GM20431 (cell line): ENCODE results near the gene DLL1.

ENCODE experiments used
- in situ Hi-C: fragments of 300-500 bp; cut with MseI, MboI; formaldehyde crosslinking; loops from one replicate; pipeline ENCODE4 v1.15.0; 2020; ENCODE audit warnings: low sequenced_read_pairs; ENCODE audit not compliant: unreplicated experiment

The DLL1 gene

GRCh38 chr6:170296423-170296745, 5.5 kb upstream of the DLL1 start:
- in situ Hi-C loops = no loop called here

DNA sequence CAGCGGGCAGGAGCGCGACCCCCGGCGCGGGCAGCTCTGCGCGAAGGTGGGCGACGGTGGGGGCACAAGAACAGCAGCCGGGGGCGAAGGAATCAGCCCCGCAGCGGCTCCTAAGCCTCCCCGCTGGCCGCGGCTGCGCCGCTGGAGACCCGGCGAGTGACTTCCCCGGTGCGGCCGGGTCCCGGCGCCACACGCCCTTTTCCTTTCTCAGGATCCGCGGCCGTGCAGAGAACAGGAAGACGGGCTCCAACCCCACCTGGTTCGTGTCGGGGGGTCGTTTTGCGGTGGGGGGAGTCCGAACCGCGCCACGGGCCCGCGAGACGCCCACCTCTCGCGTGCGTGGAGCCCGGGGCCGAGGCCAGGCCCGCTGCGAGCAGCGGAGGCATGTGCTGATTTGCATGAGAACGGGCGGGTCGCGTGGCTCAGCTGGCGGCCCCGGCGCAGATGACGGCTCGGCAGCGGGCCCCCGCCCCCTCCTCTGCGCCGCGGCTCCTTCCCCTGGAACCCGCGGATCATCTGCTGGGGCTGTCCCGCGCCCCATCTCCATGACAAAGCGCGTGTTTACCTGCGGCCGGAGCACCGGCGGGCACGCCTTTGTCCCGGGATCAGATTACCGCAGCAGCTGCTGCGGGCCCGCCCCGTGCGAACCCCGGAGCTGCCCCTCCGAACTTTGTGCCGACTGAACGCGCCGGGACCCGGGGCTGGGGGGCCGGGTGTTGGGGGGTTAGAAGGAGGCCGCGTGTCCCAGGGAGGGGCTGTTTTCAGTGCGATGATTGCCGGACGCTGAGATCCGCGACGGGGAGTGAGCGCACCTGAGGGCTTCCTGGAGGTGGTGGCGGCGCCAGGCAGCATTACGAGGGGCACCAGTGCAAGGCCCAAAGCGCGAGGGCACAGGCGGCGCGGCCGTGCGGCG, 4.9 kb upstream of the DLL1 start:
- in situ Hi-C loops = no loop called here

DNA sequence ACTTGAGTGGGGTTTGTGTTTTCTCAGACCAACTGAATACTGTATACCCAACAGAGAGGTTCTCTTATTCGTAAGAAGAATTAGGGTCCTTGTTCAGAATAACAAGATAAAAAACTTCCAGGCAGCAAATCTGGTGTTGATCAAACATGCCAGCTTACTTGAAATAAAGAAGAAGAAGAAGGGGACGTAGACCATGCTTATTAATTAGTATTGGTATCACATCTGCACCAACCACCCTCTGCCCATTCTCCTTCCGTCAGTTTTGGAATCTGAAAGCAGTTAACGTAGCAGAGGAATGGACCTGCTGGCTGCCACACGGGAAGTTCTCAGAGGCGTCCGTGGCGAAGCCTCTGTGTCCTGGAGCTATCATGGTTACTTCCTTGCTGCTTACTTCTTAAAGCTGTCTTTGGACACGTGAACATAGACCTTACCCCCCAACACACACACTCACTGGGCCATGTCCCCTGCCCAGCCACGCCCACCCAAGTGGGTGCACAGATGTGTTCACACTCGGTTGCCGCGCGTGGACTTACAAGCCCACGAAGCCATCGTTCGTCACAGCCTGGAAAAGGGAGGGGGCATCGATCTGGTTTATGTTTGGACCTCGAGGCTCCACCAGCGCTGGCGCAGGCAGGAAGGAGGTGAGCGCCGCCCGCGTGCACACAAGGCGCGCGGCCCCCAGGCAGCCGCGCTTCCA, 4.1 kb upstream of the DLL1 start:
- in situ Hi-C loops = no loop called here

DNA sequence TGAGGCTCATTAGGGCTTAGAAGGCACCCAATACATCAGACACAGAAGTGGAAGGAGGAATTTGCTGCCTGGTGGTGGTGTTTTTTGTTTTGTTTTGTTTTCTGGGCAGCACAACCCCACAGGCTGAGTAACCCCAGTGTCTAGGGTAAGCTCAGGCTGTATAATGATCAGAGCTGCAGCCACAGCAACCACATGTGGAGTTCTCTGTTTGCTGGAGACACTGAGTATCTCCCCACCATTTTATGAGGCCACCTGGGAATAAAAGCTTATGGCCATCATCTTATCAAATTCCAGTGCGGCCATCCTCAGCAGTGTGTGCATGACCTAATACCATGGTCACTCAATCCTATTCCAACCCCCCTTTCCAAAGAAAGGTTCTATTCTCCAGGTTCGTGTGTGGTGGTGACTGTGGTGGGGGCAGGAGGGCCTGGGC, 3.4 kb upstream of the DLL1 start:
- in situ Hi-C loops = no loop called here

DNA sequence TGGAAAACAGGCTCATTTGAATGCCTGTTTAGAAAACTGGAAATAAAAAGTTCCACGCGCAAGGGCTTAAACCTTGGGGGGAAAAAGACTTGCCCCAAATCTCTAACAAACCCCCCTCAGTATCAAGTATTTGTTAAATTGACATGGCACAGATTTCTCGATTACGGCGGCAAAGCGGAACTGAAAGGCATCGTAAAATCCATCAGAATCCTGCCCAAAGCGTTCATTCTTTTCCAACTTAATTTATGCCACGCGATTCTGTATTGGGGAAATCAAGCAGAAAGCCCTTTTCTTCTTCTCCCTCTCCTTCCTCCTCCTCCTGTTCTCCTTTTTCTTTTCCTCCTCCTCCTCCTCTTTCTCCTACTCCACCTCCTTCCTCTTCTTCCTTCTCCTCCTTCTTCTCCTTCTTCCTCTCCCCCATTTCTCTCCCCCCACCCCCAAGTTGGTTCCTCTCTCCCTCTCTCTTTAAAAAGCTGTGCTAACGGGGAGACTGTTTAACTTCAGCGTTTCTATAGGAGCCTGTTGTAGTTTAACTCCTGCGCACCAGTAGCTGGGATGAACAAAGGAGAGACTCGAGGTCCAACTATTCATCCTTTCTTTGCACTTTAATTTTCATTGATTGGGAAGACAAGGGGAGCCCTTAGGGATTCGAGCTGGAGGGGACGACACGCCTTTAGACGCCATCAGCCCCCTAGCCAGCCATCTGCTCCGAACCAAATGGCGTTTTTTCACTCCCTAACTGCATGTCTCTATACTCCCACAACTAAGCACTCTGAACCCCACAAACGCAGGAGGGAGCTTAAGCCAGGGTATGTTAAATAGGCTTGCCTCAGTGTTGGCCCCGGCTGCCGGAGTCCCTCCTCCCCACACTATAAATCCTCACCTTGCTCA, 2.7 kb upstream of the DLL1 start:
- in situ Hi-C loops = no loop called here

DNA sequence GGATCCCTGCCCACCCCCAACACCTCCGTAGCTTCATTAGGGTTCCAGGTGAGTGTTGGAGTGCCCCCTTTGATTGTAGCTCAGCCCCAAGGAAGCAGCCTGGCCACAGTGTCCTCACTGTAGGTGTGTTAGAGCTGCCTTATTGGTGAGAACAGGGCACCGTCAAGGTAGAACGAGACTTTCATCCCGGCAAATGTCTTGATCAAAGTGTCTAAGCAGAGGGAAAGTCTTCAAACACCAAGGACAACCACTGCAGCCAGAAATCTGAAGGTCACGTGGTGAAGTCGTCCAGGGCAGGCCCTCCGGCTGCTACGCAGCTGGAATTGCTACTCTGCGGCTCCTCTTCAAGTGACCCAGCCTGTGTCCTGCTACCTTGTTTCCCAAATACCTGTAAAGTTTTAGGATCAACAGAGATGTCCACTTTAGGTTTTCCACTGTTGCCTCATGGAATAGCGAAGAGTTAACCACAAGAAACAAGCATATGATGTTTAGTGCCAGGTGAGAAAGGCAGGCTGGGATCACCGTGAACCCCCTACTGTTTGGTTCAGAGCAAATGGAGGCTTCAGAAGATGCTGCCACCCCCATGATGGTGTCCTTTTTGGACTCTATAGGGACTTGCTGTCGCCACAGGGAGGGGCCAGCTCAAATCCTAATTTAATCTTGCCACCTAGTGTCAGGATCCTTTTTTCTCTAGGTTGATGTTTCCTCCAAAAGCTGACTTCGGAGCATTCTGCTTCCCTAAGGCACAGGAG, 1.7 kb upstream of the DLL1 start:
- in situ Hi-C loops = no loop called here

DNA sequence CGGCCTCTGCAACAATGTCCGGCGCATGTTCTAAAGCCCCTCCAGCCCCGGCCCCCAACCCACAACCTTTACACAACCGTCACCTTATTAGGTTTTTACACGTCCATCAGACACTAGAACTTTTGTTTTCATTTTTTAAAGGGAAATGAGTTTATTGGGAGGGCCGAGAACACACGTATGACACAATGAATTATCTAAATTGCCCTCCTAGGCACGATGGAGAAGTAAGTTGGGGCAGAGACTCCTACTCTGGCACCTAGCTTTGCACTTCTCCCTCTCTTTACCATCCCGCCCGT, 1.2 kb upstream of the DLL1 start:
- in situ Hi-C loops = no loop called here

DNA sequence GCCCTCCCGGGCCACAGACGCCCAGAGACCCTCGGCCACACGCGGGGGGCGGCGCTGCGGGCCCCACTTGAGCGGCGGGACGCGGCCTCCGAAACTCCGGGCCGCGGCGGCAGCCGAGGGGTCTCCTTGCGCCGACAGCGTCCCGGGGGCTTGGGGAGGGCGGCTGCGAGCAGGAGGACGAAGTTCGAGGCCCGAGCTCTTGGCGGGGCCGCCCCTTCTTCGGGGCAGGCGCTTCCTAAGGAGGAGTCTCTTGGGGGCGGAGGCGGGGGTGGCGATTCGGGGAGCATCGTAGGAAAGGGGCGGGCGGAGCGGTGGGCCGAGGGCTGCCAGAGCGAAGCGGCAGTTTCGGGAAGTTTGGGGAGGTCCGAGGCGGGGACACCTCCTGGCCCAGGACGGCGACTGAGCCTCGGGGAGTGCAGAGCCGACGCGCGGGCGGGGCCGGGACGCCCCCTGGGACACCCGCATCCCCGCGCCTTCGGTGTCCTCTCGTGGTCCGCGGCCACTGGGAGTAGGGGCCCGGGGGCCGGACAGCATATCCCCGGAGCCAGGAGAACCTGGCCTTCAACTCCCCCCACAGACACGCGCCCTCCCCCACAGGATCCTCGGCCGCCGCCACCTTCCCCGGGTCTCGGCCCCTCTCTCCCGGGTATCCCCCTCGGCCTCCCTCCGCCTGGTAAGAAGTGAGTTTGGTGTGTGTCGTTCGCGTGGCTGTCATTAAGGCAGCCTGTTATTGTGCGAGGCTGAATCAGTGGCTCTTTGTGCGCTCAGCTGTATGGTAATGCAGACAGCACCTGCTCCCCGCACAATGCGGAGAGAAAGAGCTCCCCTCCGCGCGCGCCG, 613 bp upstream of the DLL1 start:
- in situ Hi-C loops = no loop called here

DNA sequence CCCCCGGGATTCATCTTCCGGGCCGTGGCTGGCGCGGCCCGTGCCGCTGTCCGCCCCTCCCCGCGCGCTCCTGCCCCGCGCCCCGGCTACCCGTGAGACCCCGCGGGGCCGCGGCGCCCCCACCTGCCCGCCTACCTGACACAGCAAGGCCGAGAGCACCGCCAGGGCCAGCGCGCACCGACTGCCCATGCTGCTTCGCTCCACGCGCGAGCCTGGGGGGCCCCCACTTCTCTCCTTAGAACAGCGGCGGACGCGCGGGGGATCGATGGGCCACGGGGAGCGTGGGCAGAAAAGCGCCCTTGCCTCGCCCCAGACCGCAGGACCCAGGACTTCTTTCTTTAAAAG, 955 bp downstream of the DLL1 start:
- in situ Hi-C loops = no loop called here

GRCh38 chr6:170289180-170289931, 1.5 kb downstream of the DLL1 start:
- in situ Hi-C loops = no loop called here

GRCh38 chr6:170288852-170289179, 2.1 kb downstream of the DLL1 start:
- in situ Hi-C loops = no loop called here

- in situ Hi-C loops = no loop called here
These were observed 2.7 kb downstream of the DLL1 start for GRCh38 chr6:170288091-170288631.

DNA sequence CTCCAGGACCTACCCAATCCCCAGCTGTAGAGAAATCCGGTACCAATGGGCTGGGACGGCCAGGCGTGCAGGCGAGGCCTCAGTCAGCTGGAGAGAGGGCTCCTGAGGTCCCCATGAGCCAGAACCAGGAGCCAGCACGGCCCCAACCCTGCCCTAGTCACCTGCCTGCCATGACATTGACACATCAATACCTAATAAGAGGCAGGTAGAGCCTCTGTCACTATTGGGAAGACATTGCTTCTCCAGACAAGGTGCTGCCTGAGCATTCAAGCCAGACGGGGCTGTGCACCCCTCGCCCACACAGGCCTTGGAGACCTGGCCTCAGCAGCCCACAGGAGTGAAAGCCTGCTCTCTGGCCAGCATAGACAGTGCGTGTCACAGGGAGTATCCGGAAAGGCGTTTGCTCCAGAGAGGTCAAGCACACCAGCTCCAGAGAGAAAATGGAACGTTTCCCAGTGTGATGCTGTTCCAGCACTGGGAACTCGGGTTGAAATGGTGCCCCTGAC, 3.5 kb downstream of the DLL1 start:
- in situ Hi-C loops = no loop called here

GRCh38 chr6:170286934-170287265, 4.0 kb downstream of the DLL1 start:
- in situ Hi-C loops = no loop called here

- in situ Hi-C loops = no loop called here
These were observed 4.5 kb downstream of the DLL1 start for GRCh38 chr6:170286246-170286933.

DNA sequence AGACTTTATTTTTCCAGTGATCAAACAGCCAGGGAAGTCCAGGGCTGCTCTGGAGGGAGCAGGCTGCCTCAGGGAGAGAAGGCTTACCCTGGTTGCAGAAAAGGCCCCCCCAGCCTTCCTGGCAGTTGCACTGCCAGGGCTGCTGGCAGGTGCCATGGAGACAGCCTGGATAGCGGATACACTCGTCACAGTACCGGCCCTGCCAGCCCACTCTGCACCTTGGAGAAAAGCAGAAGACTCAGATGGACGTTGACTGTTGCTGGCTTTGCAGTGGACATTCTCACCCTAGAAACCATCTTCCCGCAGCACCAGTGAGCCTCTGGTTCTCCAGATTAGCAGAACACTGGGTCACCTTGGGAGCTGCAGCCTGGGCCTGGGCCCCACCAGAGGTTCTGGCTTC, 5.4 kb downstream of the DLL1 start:
- in situ Hi-C loops = no loop called here

GRCh38 chr6:170284866-170285469, 5.9 kb downstream of the DLL1 start:
- in situ Hi-C loops = no loop called here
